HepG2 (cell line): ENCODE results near the gene PHLDB1. TPM values are rescaled to one million over a fixed set of nuclear protein-coding genes. Genes with fewer than 3 reads are reported as not detected.

Source experiments
- ATAC-seq: fragments of 200-7000 bp; cut with Tn5 transposase; 3 replicates; pipeline ENCODE4 v1.9.1; 2020; ENCODE audit warnings: mild to moderate bottlenecking, moderate library complexity
- BruUV-seq: library from RNA; stranded (reverse); fragments of 400-500 nt; replicated peaks from 2 replicates; lab custom pipeline; 2021; lab: Mats Ljungman, UMichigan
- CTCF ChIA-PET: fragments of 300-600 bp; formaldehyde crosslinking; extraction: SDS; loops from one replicate; lab custom pipeline; 2021; ENCODE audit warnings: low total read pairs, inconsistent platforms, low intra/inter-chr PET ratio; lab: Yijun Ruan, JAX
- POLR2A ChIA-PET: fragments of 350-600 bp; sonication (Branson Sonifier 250); formaldehyde crosslinking; loops from one replicate; lab custom pipeline; 2020; ENCODE audit warnings: antibody characterized with exemption, inconsistent platforms; lab: Yijun Ruan, JAX
- DNase-seq: peaks from one replicate; pipeline ENCODE4 v3.0.0-alpha.2; 2015; ENCODE audit warnings: low spot score
- FAIRE-seq: peaks from 3 replicates; lab custom pipeline; 2011; peaks lifted over from hg19 to GRCh38; lab: Jason Lieb, UNC
- H2AFZ ChIP-seq: one replicate; pipeline ENCODE4 v1.6.1; 2011; ENCODE audit warnings: low read length, inconsistent platforms
- H3K27ac ChIP-seq: fragments of 300-600 bp; 3 replicates; pipeline ENCODE4 v1.8.0; 2011; ENCODE audit warnings: mixed run types, mild to moderate bottlenecking, mixed read lengths, low read length, inconsistent platforms; ENCODE audit not compliant: insufficient read depth; ENCODE audit errors: extremely low read length
- H3K27me3 ChIP-seq, 2 experiments: fragments of 200-600 bp in 1 of 2; 2 replicates in 1 of 2; 3 replicates in 1 of 2; pipeline versions ENCODE4 v1.6.0 to v1.8.0; 2011; ENCODE audit warnings: low read length in 2 of 2, mild to moderate bottlenecking in 2 of 2, moderate library complexity in 2 of 2, inconsistent platforms in 1 of 2; ENCODE audit not compliant: insufficient read depth in 2 of 2, control insufficient read depth in 1 of 2
- H3K36me3 ChIP-seq, 2 experiments: fragments of 200-600 bp in 1 of 2; replicated peaks in 1 of 2; 2 replicates in 1 of 2; 3 replicates in 1 of 2; pipeline versions ENCODE4 v1.5.1 to v1.8.0; 2011; ENCODE audit warnings: low read length in 2 of 2, inconsistent platforms in 1 of 2; ENCODE audit not compliant: insufficient read depth in 2 of 2, control insufficient read depth in 1 of 2
- H3K4me1 ChIP-seq: 2 replicates; pipeline ENCODE4 v1.5.1; 2012; ENCODE audit warnings: low read length, inconsistent platforms; ENCODE audit not compliant: insufficient read depth
- H3K4me2 ChIP-seq: 2 replicates; pipeline ENCODE4 v1.6.0; 2011; ENCODE audit warnings: low read depth, low read length, inconsistent platforms
- H3K4me3 ChIP-seq, 3 experiments: fragments of 200-600 bp in 1 of 3; sonication (generic), shearing (Covaris generic) in 1 of 3; replicated peaks in 1 of 3; 2 replicates each; pipeline ENCODE4 v1.5.1; 2011 to 2016; ENCODE audit warnings: low read length in 3 of 3, inconsistent platforms in 2 of 3, low read depth in 2 of 3, mild to moderate bottlenecking in 2 of 3, control low read depth in 1 of 3, mixed read lengths in 1 of 3; ENCODE audit not compliant: insufficient read depth in 1 of 3
- H3K79me2 ChIP-seq: one replicate; pipeline ENCODE4 v1.6.1; 2011; ENCODE audit warnings: low read length, inconsistent platforms; ENCODE audit not compliant: insufficient read depth
- H3K9ac ChIP-seq: 2 replicates; pipeline ENCODE4 v1.6.0; 2011; ENCODE audit warnings: mild to moderate bottlenecking, low read depth, low read length, inconsistent platforms; ENCODE audit not compliant: insufficient read depth
- H3K9me3 ChIP-seq: 2 replicates; pipeline ENCODE4 v1.5.1; 2012; ENCODE audit warnings: mild to moderate bottlenecking, low read length
- H4K20me1 ChIP-seq: 2 replicates; pipeline ENCODE4 v1.6.0; 2011; ENCODE audit warnings: inconsistent platforms, mild to moderate bottlenecking, low read length, moderate library complexity; ENCODE audit not compliant: insufficient read depth
- ATF3 ChIP-seq: sonication (generic); formaldehyde crosslinking; IDR thresholded peaks from 2 replicates; pipeline ENCODE4 v1.4.0; 2020; ENCODE audit warnings: missing genetic modification reagents
- CBX5 ChIP-seq: sonication (generic); formaldehyde crosslinking; IDR thresholded peaks from 2 replicates; pipeline ENCODE4 v1.4.0; 2020; ENCODE audit warnings: missing genetic modification reagents, borderline replicate concordance
- ELF4 ChIP-seq: sonication (generic); formaldehyde crosslinking; IDR thresholded peaks from 2 replicates; pipeline ENCODE4 v1.5.0; 2020; ENCODE audit warnings: missing genetic modification reagents, mild to moderate bottlenecking, moderate library complexity, borderline replicate concordance
- FIP1L1 ChIP-seq: fragments of 200-400 bp; formaldehyde crosslinking; IDR thresholded peaks from 2 replicates; pipeline ENCODE4 v1.6.1; 2018; ENCODE audit warnings: low read depth, mild to moderate bottlenecking, low read length, moderate library complexity, borderline replicate concordance; ENCODE audit not compliant: insufficient read depth
- HOXA5 ChIP-seq: sonication (generic); formaldehyde crosslinking; IDR thresholded peaks from 2 replicates; pipeline ENCODE4 v1.4.0; 2020; ENCODE audit warnings: missing genetic modification reagents
- JARID2 ChIP-seq: sonication (generic); formaldehyde crosslinking; IDR thresholded peaks from 2 replicates; pipeline ENCODE4 v1.8.1; 2023; ENCODE audit warnings: missing genetic modification reagents, inconsistent platforms; ENCODE audit not compliant: insufficient replicate concordance
- MNT ChIP-seq: fragments of 450-650 bp; IDR thresholded peaks from 2 replicates; pipeline ENCODE4 v1.6.1; 2016
- NFAT5 ChIP-seq: sonication (generic); formaldehyde crosslinking; IDR thresholded peaks from 2 replicates; pipeline ENCODE4 v1.4.0; 2020; ENCODE audit warnings: missing genetic modification reagents
- SIN3A ChIP-seq: IDR thresholded peaks from 2 replicates; pipeline ENCODE4 v1.6.1; 2011; ENCODE audit warnings: low read depth, mild to moderate bottlenecking, control low read depth, low read length, borderline replicate concordance
- TCF7 ChIP-seq: sonication (generic); IDR thresholded peaks from 2 replicates; pipeline ENCODE4 v1.6.1; 2016; ENCODE audit warnings: antibody characterized with exemption, low read depth
- ZNF17 ChIP-seq: sonication (generic); formaldehyde crosslinking; IDR thresholded peaks from 2 replicates; pipeline ENCODE4 v1.5.0; 2020; ENCODE audit warnings: mild to moderate bottlenecking, missing genetic modification reagents
- ZNF207 ChIP-seq: fragments of 450-650 bp; IDR thresholded peaks from 2 replicates; pipeline ENCODE4 v1.6.1; 2016; ENCODE audit warnings: antibody characterized with exemption, borderline replicate concordance
- ZNF331 ChIP-seq: sonication (generic); formaldehyde crosslinking; IDR thresholded peaks from 2 replicates; pipeline ENCODE4 v1.4.0; 2020; ENCODE audit warnings: missing genetic modification reagents
- ZNF432 ChIP-seq: sonication (generic); formaldehyde crosslinking; IDR thresholded peaks from 2 replicates; pipeline ENCODE4 v1.5.0; 2020; ENCODE audit warnings: missing genetic modification reagents, mild to moderate bottlenecking, borderline replicate concordance
- ZNF496 ChIP-seq: sonication (generic); formaldehyde crosslinking; IDR thresholded peaks from 2 replicates; pipeline ENCODE4 v1.8.1; 2023; ENCODE audit warnings: mild to moderate bottlenecking, moderate library complexity, missing genetic modification reagents; ENCODE audit not compliant: insufficient replicate concordance
- ZNF510 ChIP-seq: sonication (generic); formaldehyde crosslinking; IDR thresholded peaks from 2 replicates; pipeline ENCODE4 v1.4.0; 2020; ENCODE audit warnings: low read depth, mild to moderate bottlenecking, missing genetic modification reagents
- ZNF639 ChIP-seq: conservative IDR thresholded peaks from 2 replicates; pipeline ENCODE4 v1.6.1; 2018; ENCODE audit warnings: missing genetic modification reagents
- ZNF790 ChIP-seq: sonication (generic); formaldehyde crosslinking; IDR thresholded peaks from 2 replicates; pipeline ENCODE4 v1.8.0; 2022; ENCODE audit warnings: missing genetic modification reagents, mild to moderate bottlenecking, borderline replicate concordance
- WGBS: methylation state at CpG from one replicate; pipeline ENCODE4 v1.1.6; 2017; ENCODE audit warnings: low lambda C conversion rate; 5-methylcytosine and 5-hydroxymethylcytosine counted together
- in situ Hi-C: cut with HindIII; loops from 2 replicates; pipeline ENCODE4 v1.10.0; 2017; ENCODE audit warnings: low pct_unique_long_range_greater_than_20kb; ENCODE audit not compliant: extremely low pct_ligation_motif_present
- intact Hi-C: fragments of 100-400 bp; cut with micrococcal nuclease; formaldehyde crosslinking; loops from one replicate; pipeline ENCODE4 v1.10.0; 2022; ENCODE audit not compliant: unreplicated experiment
- polyA plus RNA-seq, 8 experiments: library from polyadenylated mRNA; depleted of rRNA in 3 of 8; stranded (reverse) in 7 of 8; unstranded in 1 of 8; fragments of >200 nt; fragmentation: Illumina TruSeq in 4 of 8; extraction: Trizol in 4 of 8; gene quantifications; 2 replicates each; pipeline versions ENCODE4 v1.2.1 to v1.2.3, GENCODE V29; 2011 to 2016; ENCODE audit warnings: low read depth in 4 of 8, missing spikeins in 1 of 8, mixed read lengths in 1 of 8; ENCODE audit not compliant: insufficient read depth in 1 of 8
- total RNA-seq, 5 experiments: library from RNA; depleted of rRNA; stranded (reverse); fragments of >200 nt; fragmentation: Illumina TruSeq; extraction: Trizol; gene quantifications; 2 replicates each; pipeline ENCODE4 v1.2.3, GENCODE V29; 2016; ENCODE audit warnings: low read depth in 1 of 5

The PHLDB1 gene
- total and polyA plus RNA-seq, 2 of the 13 experiments (the other 11 are each of a cell fraction or from before 2014, with no cell fraction given): 13.8 to 14.2 TPM

- peaks cover 2% of the 10 kb centered on the region for H3K79me2 ChIP-seq
- H4K20me1 ChIP-seq: no peaks in the 10 kb centered on the region
- no TSS peak for BruUV-seq
- FAIRE-seq: no peak
- ATAC-seq: no peak
- POLR2A ChIA-PET: no interaction called here
- CTCF ChIA-PET: no interaction called here
- no peak overlapping the region for H3K4me2 ChIP-seq
- peaks cover 37 to 87% of the 10 kb centered on the region in 2 experiments for H3K36me3 ChIP-seq
- no peaks in the 10 kb centered on the region for H3K9me3 ChIP-seq
- WGBS: 100% methylated on average over 1 of the region's 1 CpG
- intact Hi-C loops: no loop called here
- no peak overlapping the region for H2AFZ ChIP-seq
- no peaks in the 10 kb centered on the region for H3K27me3 ChIP-seq
- no peak overlapping the region for H3K27ac ChIP-seq
- no peaks in the 10 kb centered on the region for H3K4me1 ChIP-seq
- no peak overlapping the region for H3K9ac ChIP-seq
- H3K4me3 ChIP-seq: no peak overlapping the region
- no peak for DNase-seq
- in situ Hi-C loops: no loop called here
- TF ChIP-seq ZNF432 (CRISPR knock-in tag): no peak
- TF ChIP-seq TCF7: no peak
- no peak for TF ChIP-seq ZNF496
- TF ChIP-seq ZNF17 (CRISPR knock-in tag): no peak
- TF ChIP-seq ZNF790 (CRISPR knock-in tag): no peak
- no peak for TF ChIP-seq FIP1L1
- TF ChIP-seq ZNF331: no peak
- TF ChIP-seq SIN3A: no peak
- TF ChIP-seq ZNF639: no peak
- TF ChIP-seq ELF4 (CRISPR knock-in tag): no peak
- TF ChIP-seq NFAT5 (CRISPR knock-in tag): no peak
- no peak for TF ChIP-seq JARID2 (CRISPR knock-in tag)
- TF ChIP-seq ATF3 (CRISPR knock-in tag): no peak
- TF ChIP-seq ZNF207: no peak
- no peak for TF ChIP-seq HOXA5 (CRISPR knock-in tag)
- no peak for TF ChIP-seq ZNF510 (CRISPR knock-in tag)
- no peak for TF ChIP-seq MNT
- no peak for TF ChIP-seq CBX5 (CRISPR knock-in tag)
Observed at GRCh38 chr11:118587952-118588351, 19.5 kb upstream of the PHLDB1 start.
